Thyroid gland (tissue), 4 donors: ENCODE data around the gene TNFRSF11A.

Source experiments
- POLR2A ChIP-seq, 2 donors: fragments of 450-650 bp; IDR thresholded peaks; one replicate each; pipeline ENCODE4 v1.6.1; 2017; ENCODE audit warnings: antibody characterized with exemption in 2 of 2, mild to moderate bottlenecking in 2 of 2, moderate library complexity in 1 of 2
- TF ChIP-seq, protein P1 (sequence below), 6 experiments: fragments of 200-600 bp in 3 of 6; fragments of 450-650 bp in 3 of 6; sonication (generic) in 3 of 6; IDR thresholded peaks; one replicate each; pipeline ENCODE4 v1.5.1; 2016 to 2019; ENCODE audit warnings: antibody characterized with exemption in 6 of 6, mild to moderate bottlenecking in 2 of 6, inconsistent platforms in 1 of 6, moderate library complexity in 1 of 6

GRCh38 chr18:62409821-62410220, 84.7 kb downstream of the TNFRSF11A start:
- TF ChIP-seq POLR2A (IDR thresholded peaks at IDR 0.05), result no peak
- TF ChIP-seq, protein P1, sequence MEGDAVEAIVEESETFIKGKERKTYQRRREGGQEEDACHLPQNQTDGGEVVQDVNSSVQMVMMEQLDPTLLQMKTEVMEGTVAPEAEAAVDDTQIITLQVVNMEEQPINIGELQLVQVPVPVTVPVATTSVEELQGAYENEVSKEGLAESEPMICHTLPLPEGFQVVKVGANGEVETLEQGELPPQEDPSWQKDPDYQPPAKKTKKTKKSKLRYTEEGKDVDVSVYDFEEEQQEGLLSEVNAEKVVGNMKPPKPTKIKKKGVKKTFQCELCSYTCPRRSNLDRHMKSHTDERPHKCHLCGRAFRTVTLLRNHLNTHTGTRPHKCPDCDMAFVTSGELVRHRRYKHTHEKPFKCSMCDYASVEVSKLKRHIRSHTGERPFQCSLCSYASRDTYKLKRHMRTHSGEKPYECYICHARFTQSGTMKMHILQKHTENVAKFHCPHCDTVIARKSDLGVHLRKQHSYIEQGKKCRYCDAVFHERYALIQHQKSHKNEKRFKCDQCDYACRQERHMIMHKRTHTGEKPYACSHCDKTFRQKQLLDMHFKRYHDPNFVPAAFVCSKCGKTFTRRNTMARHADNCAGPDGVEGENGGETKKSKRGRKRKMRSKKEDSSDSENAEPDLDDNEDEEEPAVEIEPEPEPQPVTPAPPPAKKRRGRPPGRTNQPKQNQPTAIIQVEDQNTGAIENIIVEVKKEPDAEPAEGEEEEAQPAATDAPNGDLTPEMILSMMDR (IDR thresholded peaks at IDR 0.05), result no peak
